ENCODE data around the gene LYZL6. TPM values are rescaled to one million over a fixed set of nuclear protein-coding genes. Genes with fewer than 3 reads are reported as not detected.
A peak's percentile ranks its signal among the peaks of the same experiment; 100 is the strongest.

Gene LYZL6, protein sequence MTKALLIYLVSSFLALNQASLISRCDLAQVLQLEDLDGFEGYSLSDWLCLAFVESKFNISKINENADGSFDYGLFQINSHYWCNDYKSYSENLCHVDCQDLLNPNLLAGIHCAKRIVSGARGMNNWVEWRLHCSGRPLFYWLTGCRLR
- total RNA-seq: not detected
- polyA plus RNA-seq: not detected
- long read RNA-seq, donor 1: 0 reads
- long read RNA-seq, donor 2: 0 reads
- long read RNA-seq, donor 3: 0 reads
- long read RNA-seq, donor 4: 0 reads
- long read RNA-seq, donor 5: 0 reads
- long read RNA-seq, donor 6: 0 reads
- long read RNA-seq, donor 7: 0 reads
- long read RNA-seq, donor 8: 0 reads
- long read RNA-seq, donor 9: 0 reads
- long read RNA-seq, donor 10: 0 reads

DNA sequence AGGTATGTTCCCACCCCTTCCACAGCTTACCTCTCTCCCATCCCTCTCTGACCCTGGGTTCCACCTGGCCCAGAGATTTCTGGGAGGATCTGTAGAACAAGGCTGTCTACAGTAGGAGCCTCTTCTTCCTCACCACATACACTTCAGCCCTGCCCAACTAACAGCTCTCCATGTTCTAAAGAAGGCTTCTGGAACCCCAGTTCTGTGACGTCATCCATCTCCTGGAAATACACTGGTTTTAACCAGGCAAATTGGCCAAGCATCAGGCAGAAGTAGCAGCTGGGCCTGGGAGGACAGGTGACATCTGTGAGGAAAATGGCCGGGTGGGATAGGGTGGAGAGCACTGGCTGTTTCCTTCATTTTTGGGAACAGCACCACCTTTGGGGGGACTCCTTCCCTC lies at the start of gene LYZL6:
Gene LYZL6 (minus strand): TSS at position 177 of the 400 bp plus-strand sequence. CDS start 4,357 bp downstream, outside the sequence.
- H3K27me3 ChIP-seq: peaks cover 0 to 10% (median 0%) of the 10 kb centered on the region in 3 donors
- H3K27ac ChIP-seq: no peak within 1 kb of the TSS
- 74 to 94% (median 78%) methylated on average over 2 of the region's 2 CpGs for WGBS, 5 donors

GRCh38 chr17:35991075-35991474 lies 47.6 kb upstream of the LYZL6 start:
- TF ChIP-seq POLR2AphosphoS5 (IDR thresholded peaks at IDR 0.05) (no peak), POLR2A (IDR thresholded peaks at IDR 0.05) (no peak), CTCF (IDR thresholded peaks at IDR 0.05) (no peak), EP300 (IDR thresholded peaks at IDR 0.05) (no peak)
- no peaks in the 10 kb centered on the region for H3K36me3 ChIP-seq
- H3K4me3 ChIP-seq: no peak overlapping the region
- 45 to 75% (median 56%) methylated on average over 2 of the region's 2 CpGs for WGBS, 5 donors
- intact Hi-C loops (cut with DNase I; ENCODE audit: low total_unique reads): no loop called here
- peaks cover 0 to 8% (median 0%) of the 10 kb centered on the region in 3 donors for H3K27me3 ChIP-seq
- peaks cover 0 to 18% (median 8%) of the 10 kb centered on the region in 4 donors for H3K9me3 ChIP-seq
- DNase-seq: peak in 1 of 2 donors; percentile 79
- H3K4me1 ChIP-seq: no peaks in the 10 kb centered on the region
- H3K27ac ChIP-seq: no peak overlapping the region

More for the DNA sequence above, at the start of gene LYZL6:
- DNase-seq: no peak
- intact Hi-C loops (cut with DNase I; ENCODE audit: low total_unique reads): no loop called here
- Histone ChIP-seq H3K36me3 (no peaks in the 10 kb centered on the region), H3K4me1 (peaks cover 0 to 7% (median 0%) of the 10 kb centered on the region in 4 donors), H3K4me3 (no peak within 1 kb of the TSS), H3K9me3 (no peaks in the 10 kb centered on the region)
- TF ChIP-seq POLR2AphosphoS5 (IDR thresholded peaks at IDR 0.05) (no peak), POLR2A (IDR thresholded peaks at IDR 0.05) (no peak), CTCF (IDR thresholded peaks at IDR 0.05) (no peak), EP300 (IDR thresholded peaks at IDR 0.05) (no peak)

GRCh38 chr17:35988164-35988563 lies 44.7 kb upstream of the LYZL6 start:
- H3K4me1 ChIP-seq: no peaks in the 10 kb centered on the region
- no peak overlapping the region for H3K27ac ChIP-seq

GRCh38 chr17:35986643-35987042 lies 43.1 kb upstream of the LYZL6 start, which contains the start of gene CCL14:
CCL14 (minus strand) TSS chr17:35986729; CDS start chr17:35986649, 80 bp downstream.
- Histone ChIP-seq H3K27me3 (no peaks in the 10 kb centered on the region), H3K27ac (peak within 1 kb of the TSS in 1 of 5 donors; percentile 16), H3K9me3 (peaks cover 0 to 18% (median 5%) of the 10 kb centered on the region in 4 donors), H3K4me3 (peak within 1 kb of the TSS in 3 of 4 donors; percentile 2 to 21 (median 13)), H3K4me1 (no peaks in the 10 kb centered on the region), H3K36me3 (no peaks in the 10 kb centered on the region)
- DNase-seq: no peak
- intact Hi-C loops (cut with DNase I; ENCODE audit: low total_unique reads): no loop called here
- TF ChIP-seq CTCF (IDR thresholded peaks at IDR 0.05) (no peak), POLR2AphosphoS5 (IDR thresholded peaks at IDR 0.05) (no peak), POLR2A (IDR thresholded peaks at IDR 0.05) (no peak), EP300 (IDR thresholded peaks at IDR 0.05) (no peak)
- 61 to 95% (median 86%) methylated on average over 1 of the region's 1 CpG for WGBS, 5 donors

More at GRCh38 chr17:35988164-35988563, 44.7 kb upstream of the LYZL6 start:
- H3K4me3 ChIP-seq: no peak overlapping the region
- TF ChIP-seq POLR2A (IDR thresholded peaks at IDR 0.05) (no peak), CTCF (IDR thresholded peaks at IDR 0.05) (no peak), POLR2AphosphoS5 (IDR thresholded peaks at IDR 0.05) (no peak), EP300 (IDR thresholded peaks at IDR 0.05) (no peak)
- H3K27me3 ChIP-seq: peaks cover 0 to 8% (median 0%) of the 10 kb centered on the region in 3 donors
- peaks cover 0 to 18% (median 5%) of the 10 kb centered on the region in 4 donors for H3K9me3 ChIP-seq
- DNase-seq: peak in 1 of 2 donors; percentile 36
- no peaks in the 10 kb centered on the region for H3K36me3 ChIP-seq
- intact Hi-C loops (cut with DNase I; ENCODE audit: low total_unique reads): no loop called here
